ENCODE data around the gene SH3PXD2A.

The SH3PXD2A gene

DNA sequence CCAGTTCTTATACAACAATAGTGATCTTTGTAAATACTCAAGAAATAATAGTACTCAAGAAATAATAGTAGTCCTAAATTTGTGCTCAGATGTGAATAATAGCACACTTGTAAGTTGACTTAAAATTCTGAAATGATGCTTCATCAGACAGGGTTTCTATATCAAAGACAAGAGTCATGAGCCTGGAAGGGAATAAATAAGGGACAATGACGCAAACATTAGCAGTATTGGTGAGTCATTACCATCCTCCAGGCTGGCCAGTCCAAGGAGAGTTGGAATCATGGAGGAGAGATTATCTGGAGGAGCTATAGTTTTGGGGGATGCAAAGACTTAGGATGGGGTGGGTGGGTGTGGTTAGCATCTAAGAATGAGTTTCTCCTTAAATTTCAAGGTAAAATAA is 6.1 kb upstream of the SH3PXD2A start:
- no peak overlapping the region for H3K27ac ChIP-seq

GRCh38 chr10:103859161-103860086 is 4.0 kb upstream of the SH3PXD2A start:
- no peak overlapping the region for H3K27ac ChIP-seq
- TF ChIP-seq CTCF (conservative IDR thresholded peaks at IDR 0.05) (peak; percentile 83), ZFX (IDR thresholded peaks at IDR 0.05) (no peak)

More for the DNA sequence above, 6.1 kb upstream of the SH3PXD2A start:
- TF ChIP-seq CTCF (conservative IDR thresholded peaks at IDR 0.05), result no peak
- TF ChIP-seq ZFX (IDR thresholded peaks at IDR 0.05), result no peak

DNA sequence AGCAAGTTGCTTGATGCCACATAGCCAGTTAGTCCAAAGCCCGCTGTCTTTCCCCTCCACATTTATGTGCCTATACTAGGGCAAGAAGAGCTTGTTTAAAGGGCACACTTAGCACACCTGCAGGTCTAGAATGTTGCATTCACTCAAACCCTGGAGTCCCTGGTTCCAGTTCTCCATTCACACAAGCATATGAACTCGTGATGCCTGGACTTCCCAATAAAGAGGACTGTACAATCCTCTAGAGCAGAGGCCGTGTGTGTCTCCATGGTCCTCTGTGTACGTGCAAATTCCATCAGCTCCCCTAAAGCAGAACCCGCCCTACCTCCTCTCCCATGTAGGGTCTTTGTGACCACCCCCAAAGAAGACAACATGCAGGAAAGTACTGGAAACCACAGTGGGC is 3.0 kb upstream of the SH3PXD2A start:
- TF ChIP-seq CTCF (conservative IDR thresholded peaks at IDR 0.05) (no peak), ZFX (IDR thresholded peaks at IDR 0.05) (no peak)
- H3K27ac ChIP-seq, result no peak overlapping the region

- no peak overlapping the region for H3K27ac ChIP-seq
- no peak for TF ChIP-seq CTCF (conservative IDR thresholded peaks at IDR 0.05)
- TF ChIP-seq ZFX (IDR thresholded peaks at IDR 0.05), result no peak
Observed at GRCh38 chr10:103856797-103857170, 1.4 kb upstream of the SH3PXD2A start.

DNA sequence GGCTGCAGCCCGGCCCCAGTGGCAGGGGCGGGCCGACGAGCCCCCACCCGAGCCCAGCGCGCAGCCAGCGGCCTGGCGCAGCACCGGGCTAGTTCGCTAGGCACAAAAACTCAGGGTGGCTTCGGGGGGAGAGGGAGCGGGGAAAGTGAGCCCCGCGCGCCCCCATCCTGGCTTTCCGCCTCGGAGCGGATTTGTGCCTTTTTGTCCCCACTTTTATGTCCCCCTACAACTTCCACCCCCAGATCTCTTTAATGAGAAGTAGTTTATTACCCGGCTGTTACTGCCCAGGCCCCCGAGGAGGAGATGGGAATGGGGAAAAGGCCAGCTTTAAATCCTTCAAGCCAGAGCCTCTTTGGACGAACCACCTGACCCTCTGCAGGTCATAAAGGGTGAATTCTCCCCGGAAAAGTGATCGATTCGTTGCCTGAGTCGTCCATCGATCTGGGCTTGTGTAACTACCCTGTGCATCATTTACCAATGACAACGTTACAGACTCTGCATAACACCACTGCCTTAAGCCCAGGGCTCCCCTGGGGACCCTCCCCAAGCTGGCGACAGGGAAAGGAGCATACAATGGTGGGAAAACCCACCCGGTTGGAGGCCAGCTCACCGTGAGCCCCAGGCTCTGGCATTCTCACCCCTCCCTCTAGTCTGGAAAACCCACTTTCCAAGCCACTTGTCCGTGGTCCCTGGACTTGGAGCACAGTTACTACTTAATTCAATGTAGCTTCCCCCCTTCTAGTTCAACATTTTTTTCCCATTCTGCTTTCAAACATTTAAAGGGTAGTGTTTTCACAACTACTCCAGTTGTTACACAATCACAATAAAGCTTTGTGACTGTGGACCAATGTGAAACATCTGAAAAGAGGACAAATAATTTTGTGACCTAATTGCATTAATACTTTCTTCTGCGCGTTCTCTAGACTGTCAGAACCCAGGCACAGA is 748 bp upstream of the SH3PXD2A start:
- TF ChIP-seq ZFX (IDR thresholded peaks at IDR 0.05), result no peak
- TF ChIP-seq CTCF (conservative IDR thresholded peaks at IDR 0.05), result no peak
- H3K27ac ChIP-seq, result no peak overlapping the region

DNA sequence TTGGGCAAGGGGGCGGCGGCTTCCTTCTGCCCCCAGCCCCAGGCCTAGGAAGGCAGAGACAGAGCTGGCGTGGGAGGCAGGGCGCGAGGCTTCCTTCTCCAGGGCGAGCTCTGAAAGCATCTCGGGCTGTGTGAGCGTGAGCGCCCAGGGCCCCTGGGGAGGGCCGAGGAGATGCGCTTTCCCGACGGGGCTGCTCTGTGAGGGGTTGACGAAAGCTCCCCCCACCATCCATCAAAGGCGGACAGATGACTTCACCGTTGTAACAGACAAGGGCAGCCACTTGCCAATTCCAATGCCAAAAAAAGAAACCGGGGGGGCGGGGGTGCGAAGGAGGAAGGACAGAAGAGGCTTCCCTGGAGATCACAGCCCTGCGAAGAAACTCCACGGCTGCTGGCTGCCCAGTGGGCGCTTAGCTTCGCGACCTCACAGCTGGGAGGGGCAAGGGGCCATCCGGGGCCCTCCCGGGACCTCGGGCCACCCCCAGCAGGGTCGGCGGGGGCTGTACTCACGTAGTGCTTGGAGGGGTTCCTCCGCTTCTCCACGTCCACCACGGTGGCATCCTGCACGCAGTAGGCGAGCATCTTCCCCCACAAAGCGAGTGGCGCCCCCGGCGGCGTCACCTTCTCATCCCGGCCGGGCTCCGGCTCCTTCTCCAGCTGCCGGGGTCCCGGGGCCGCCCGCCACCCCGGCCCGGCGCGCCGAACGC is 537 bp downstream of the SH3PXD2A start:
- H3K27ac ChIP-seq, result no peak overlapping the region
- TF ChIP-seq CTCF (conservative IDR thresholded peaks at IDR 0.05) (no peak), ZFX (IDR thresholded peaks at IDR 0.05) (no peak)

All from C4-2B (cell line).